Measurements from ENCODE around the gene TUBGCP3.
"Not testable (repeated sequence)": the region's sequence is repeated elsewhere in the genome, so short reads cannot be mapped to it uniquely, and the experiment has no call there.

The TUBGCP3 gene, protein sequence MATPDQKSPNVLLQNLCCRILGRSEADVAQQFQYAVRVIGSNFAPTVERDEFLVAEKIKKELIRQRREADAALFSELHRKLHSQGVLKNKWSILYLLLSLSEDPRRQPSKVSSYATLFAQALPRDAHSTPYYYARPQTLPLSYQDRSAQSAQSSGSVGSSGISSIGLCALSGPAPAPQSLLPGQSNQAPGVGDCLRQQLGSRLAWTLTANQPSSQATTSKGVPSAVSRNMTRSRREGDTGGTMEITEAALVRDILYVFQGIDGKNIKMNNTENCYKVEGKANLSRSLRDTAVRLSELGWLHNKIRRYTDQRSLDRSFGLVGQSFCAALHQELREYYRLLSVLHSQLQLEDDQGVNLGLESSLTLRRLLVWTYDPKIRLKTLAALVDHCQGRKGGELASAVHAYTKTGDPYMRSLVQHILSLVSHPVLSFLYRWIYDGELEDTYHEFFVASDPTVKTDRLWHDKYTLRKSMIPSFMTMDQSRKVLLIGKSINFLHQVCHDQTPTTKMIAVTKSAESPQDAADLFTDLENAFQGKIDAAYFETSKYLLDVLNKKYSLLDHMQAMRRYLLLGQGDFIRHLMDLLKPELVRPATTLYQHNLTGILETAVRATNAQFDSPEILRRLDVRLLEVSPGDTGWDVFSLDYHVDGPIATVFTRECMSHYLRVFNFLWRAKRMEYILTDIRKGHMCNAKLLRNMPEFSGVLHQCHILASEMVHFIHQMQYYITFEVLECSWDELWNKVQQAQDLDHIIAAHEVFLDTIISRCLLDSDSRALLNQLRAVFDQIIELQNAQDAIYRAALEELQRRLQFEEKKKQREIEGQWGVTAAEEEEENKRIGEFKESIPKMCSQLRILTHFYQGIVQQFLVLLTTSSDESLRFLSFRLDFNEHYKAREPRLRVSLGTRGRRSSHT

DNA sequence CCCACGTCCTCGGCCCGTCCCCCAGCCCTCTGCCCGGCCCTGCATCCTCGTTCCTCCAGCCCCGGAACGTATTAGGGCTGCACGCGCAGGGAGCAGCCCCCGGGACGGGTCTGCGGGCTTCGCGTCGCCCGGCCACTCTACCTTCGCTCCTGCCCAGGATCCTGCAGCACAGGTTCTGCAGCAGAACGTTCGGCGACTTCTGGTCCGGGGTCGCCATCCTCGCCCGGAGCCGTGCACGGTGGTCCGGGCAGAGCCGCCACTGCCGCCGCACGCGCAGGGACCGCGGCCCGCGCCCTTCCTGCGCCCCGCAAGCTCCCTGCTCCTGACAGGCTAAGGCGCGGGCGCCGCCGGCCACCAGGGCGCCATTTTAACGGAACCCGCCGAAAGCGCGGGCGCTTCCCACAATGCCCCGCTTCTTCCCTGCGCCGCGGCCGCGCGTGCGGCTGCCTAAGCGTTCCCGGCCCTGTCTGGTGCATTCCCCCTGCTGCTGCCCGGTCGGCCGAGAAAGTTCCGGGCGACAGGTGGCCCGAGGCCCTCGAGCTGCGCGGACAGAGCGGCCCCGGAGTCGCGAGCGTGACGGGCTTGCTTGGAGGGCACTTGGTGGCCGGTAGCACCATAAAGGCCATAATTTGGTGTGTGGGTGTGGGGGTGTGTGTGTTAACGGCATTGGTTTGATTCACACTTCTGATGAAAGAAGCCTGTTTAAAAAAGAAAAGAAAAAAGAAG, at the start of gene TUBGCP3:
TSS of gene TUBGCP3 (minus strand) at position 390 of the 726 bp plus-strand sequence. CDS start at position 217, 173 bp downstream.
- Mint-ChIP-seq H3K4me1 (peaks cover 43% of the 10 kb centered on the region), H3K27ac (peak within 1 kb of the TSS; percentile 99), H3K9me3 (no peaks in the 10 kb centered on the region), H3K36me3 (no peaks in the 10 kb centered on the region), H3K4me3 (peak within 1 kb of the TSS; percentile 84), H3K27me3 (peaks cover 8% of the 10 kb centered on the region)
- peak; percentile 93 for ATAC-seq

DNA sequence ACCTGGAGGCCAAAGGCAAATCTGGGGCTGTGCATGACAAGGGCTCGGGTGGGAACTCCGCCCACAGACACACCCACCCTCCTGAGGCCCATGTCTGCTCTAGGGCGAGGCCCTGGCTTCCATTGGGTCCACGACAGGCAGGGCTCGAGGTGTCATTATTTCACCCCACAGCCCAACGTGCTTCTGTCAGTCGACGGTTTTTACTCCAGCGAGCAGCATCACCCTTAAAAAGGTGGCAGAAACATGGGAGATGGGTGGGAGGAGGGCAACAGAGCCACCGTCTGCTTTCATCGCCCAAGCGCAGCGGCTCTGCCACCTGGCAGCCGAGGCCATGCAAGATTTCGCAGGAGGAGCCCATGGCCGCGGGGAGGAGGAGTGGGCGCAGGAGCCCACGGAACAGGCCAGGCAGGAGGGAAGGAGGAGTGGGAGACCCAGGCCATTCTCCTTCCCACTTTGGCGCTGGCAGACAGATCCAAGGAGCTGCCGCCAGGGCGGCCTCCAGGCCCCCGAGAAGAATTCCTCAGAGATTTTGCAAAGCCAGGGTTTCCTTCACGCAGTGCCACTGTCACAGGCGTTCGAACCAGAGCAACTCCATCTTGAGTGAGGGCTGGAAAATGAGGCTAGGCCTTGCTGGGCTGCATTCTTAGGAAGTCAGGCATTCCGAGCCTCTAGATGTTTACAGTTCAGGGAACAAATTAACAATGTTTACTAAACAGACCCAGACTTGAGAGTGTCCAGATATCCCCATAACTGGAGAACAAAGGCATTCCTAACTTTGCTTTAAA, 49.3 kb upstream of the TUBGCP3 start:
- Mint-ChIP-seq H3K4me3 (no peak overlapping the region), H3K4me1 (no peaks in the 10 kb centered on the region), H3K36me3 (no peaks in the 10 kb centered on the region), H3K27ac (no peak overlapping the region), H3K27me3 (peaks cover 32% of the 10 kb centered on the region), H3K9me3 (no peaks in the 10 kb centered on the region)
- ATAC-seq: no peak

DNA sequence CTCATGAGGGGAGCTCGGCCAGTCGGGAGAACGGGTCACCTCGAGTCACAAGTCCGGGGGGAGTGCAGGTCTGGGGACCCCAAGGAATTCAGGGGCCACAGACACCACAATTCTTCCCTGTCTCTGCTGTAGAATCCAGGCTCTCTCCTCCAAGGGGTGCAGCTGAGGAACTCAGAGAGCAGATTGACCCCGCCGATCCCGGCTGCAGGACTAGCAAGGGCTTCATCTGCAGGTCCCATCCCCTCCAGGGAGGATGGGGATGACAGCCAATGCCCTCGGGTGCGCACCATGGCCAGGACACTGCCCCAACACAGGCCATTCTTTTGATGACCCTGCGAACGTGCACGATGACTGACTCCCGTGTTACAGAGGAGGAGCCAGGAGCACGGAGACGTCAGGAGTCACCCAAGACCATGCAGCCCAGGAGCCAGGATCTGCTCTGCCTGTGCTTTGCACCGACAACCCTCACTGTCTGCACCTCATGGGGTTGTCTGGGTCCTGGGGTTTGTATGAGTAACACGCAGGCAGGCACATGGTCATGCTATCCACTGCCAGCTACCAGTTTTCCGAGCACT, 48.5 kb upstream of the TUBGCP3 start:
- no peak for ATAC-seq
- H3K4me1 Mint-ChIP-seq: no peaks in the 10 kb centered on the region
- peaks cover 30% of the 10 kb centered on the region for H3K27me3 Mint-ChIP-seq
- no peaks in the 10 kb centered on the region for H3K36me3 Mint-ChIP-seq
- no peak overlapping the region for H3K4me3 Mint-ChIP-seq
- H3K9me3 Mint-ChIP-seq: no peaks in the 10 kb centered on the region
- no peak overlapping the region for H3K27ac Mint-ChIP-seq

DNA sequence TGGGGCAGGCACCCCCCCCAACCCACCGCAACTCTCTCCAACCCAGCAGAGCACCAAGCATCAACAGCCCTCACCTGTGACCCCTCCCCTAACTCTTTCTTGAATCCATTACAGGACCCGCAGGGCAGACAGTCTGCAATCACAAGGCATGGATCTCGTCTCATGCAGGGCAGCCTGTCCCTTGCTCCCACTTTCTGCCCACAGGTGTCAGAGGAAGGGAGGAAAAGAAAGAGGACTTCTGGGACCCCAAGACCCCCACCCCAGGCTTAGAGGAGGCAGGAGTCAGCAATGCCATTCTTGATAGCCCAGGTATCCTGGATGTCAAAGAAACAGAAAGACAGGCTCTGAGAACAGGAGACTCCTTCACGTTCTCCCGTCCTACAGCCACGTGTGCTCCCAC, 47.4 kb upstream of the TUBGCP3 start:
- no peak overlapping the region for H3K27ac Mint-ChIP-seq

DNA sequence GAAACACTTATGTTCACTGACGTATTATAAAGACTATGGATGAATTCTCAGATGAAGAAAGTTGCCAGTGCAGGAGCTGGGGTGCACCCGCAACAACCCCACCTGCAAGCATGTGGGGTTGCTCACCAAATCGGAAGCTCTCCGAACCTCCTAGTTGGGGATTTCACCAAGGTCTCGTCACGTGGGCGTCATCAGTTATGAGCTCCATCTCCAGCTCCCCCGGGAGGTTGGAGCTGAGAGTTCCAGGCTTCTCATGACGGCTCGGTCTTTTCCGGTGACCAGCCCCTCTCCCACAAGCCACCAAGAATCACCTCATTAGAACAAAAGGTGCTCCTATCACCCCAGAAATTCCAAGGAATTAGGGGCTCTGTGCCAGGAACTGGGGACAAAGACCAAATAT, 46.1 kb upstream of the TUBGCP3 start:
- Mint-ChIP-seq H3K4me1 (no peaks in the 10 kb centered on the region), H3K27ac (no peak overlapping the region), H3K4me3 (no peak overlapping the region), H3K27me3 (peaks cover 41% of the 10 kb centered on the region), H3K9me3 (no peaks in the 10 kb centered on the region), H3K36me3 (no peaks in the 10 kb centered on the region)
- no peak for ATAC-seq

More for the DNA sequence above, 47.4 kb upstream of the TUBGCP3 start:
- no peak for ATAC-seq
- no peaks in the 10 kb centered on the region for H3K9me3 Mint-ChIP-seq
- H3K36me3 Mint-ChIP-seq: no peaks in the 10 kb centered on the region
- H3K4me1 Mint-ChIP-seq: no peaks in the 10 kb centered on the region
- H3K27me3 Mint-ChIP-seq: peaks cover 42% of the 10 kb centered on the region
- no peak overlapping the region for H3K4me3 Mint-ChIP-seq

DNA sequence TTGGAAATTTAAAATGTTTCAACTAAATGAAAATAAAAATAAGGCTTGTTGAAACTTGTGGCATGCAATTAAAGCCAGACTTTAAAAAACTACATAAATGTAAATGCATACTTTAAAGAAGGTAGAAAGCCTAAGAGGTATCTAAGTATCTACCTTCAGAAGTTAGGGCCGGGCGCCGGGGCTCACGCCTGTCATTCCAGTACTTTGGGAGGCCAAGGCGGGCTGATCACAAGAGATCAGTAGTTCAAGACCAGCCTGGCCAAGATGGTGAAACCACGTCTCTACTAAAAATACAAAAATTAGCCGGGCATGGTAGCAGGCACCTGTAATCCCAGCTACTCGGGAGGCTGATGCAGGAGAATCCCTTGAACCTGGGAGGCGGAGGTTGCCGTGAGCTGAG, 42.3 kb upstream of the TUBGCP3 start:
- H3K36me3 Mint-ChIP-seq, H3K4me3 Mint-ChIP-seq, ATAC-seq, H3K9me3 Mint-ChIP-seq, H3K27ac Mint-ChIP-seq: not testable (repeated sequence)
- peaks cover 10% of the 10 kb centered on the region for H3K4me1 Mint-ChIP-seq
- H3K27me3 Mint-ChIP-seq: peaks cover 18% of the 10 kb centered on the region

DNA sequence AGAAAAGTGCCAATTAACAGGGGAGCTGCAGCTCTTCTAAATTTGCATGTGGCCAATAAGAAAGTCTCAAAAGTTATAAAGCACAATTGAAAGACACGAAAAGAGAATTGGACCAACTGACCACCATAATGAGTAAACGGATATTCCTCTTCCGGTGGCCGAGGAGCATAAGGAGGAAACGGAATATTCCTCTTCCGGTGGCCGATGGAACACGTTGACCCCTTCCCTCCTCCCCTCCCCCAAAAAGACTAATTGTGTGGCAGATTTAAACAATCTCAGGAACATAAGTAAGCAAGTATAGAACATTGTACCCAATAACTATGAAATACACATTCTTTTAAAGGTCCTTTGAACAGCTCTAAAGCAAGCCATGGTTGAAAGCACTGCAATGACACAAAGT, 41.2 kb upstream of the TUBGCP3 start:
- Mint-ChIP-seq H3K9me3 (no peaks in the 10 kb centered on the region), H3K27me3 (peaks cover 22% of the 10 kb centered on the region), H3K4me1 (peaks cover 10% of the 10 kb centered on the region), H3K27ac (no peak overlapping the region), H3K36me3 (no peaks in the 10 kb centered on the region), H3K4me3 (no peak overlapping the region)
- no peak for ATAC-seq

DNA sequence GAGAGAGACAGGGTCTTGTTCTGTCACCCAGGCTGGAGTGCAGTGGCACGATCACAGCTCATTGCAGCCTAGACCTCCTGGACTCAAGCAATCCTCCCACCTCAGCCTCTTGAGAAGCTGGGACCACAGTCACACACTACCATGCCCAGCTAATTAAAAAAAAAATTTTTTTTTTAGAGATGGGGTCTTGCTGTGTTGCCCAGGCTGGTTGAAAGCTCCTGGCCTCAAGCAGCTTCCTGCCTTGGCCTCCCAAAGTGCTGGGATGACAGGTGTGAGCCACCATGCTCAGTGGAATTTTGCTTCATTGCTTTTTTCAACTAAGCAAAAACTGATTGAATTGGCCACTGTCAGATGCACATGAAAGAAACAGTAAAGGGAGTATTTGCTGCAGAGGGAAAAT, 39.7 kb upstream of the TUBGCP3 start:
- not testable (repeated sequence) for ATAC-seq, H3K4me3 Mint-ChIP-seq, H3K36me3 Mint-ChIP-seq, H3K9me3 Mint-ChIP-seq, H3K27ac Mint-ChIP-seq
- peaks cover 10% of the 10 kb centered on the region for H3K4me1 Mint-ChIP-seq
- peaks cover 38% of the 10 kb centered on the region for H3K27me3 Mint-ChIP-seq

DNA sequence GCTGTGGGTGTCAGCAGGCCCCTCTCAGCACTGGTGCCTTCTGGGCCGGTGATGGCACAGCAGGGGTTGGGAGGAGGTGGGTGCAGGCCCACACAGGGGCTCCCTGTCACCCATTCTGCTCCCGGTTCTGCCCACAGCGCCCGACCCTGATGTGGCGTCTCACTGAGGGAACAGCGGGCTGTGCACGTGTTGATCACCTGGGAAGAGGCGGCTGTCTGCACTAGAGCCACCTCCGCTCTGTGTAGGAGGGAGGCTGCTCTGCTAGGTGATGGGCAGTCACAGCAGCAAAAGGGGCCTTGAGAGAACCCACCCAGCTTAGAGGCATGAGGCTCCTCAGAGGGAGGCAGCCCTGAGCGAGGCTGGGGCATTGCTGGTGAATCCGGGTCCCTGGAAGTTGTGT, 39.2 kb upstream of the TUBGCP3 start:
- H3K36me3 Mint-ChIP-seq: no peaks in the 10 kb centered on the region
- H3K27ac Mint-ChIP-seq: no peak overlapping the region
- peaks cover 10% of the 10 kb centered on the region for H3K4me1 Mint-ChIP-seq
- H3K9me3 Mint-ChIP-seq: no peaks in the 10 kb centered on the region
- ATAC-seq: no peak
- H3K4me3 Mint-ChIP-seq: no peak overlapping the region
- H3K27me3 Mint-ChIP-seq: peaks cover 42% of the 10 kb centered on the region

DNA sequence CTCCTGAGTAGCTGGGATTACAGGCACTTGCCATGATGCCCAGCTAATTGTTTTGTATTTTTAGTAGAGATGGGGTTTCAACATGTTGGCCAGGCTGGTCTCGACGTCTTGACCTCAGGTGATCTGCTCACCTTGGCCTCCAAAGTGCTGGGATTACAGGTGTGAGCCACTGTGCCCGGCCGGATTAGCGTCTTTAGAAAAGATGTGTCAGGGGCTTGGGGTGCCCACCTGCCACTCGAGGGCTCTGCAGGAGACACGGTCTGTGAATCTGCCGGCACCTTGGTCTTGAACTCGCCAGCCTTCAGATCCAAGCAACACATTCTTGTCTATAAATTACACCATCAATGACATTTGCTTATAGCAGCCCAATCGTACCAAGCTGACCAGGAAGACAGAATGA, 38.8 kb upstream of the TUBGCP3 start:
- Mint-ChIP-seq H3K4me1 (peaks cover 10% of the 10 kb centered on the region), H3K9me3 (no peaks in the 10 kb centered on the region), H3K27ac (no peak overlapping the region), H3K27me3 (peaks cover 43% of the 10 kb centered on the region), H3K36me3 (no peaks in the 10 kb centered on the region), H3K4me3 (no peak overlapping the region)
- no peak for ATAC-seq

DNA sequence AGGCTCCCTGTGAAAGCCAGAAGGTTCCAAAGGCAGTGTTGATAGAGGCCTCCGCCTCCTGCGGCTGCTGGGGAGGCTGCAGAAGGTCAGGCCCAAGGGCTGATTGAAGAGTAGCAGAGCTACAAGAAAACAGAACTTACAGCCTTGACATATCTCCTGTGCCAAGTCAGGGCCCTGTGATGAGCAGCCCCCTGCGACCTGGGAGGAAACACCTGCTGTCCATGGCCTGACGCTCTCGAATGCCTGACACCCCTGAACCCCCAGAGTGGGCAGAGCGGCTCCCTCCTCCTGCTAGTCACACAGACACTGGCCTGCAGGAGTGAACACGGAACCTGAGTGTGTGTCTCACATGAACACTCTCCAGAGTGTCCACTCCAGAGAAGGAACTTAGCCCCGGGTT, 38.2 kb upstream of the TUBGCP3 start:
- H3K4me3 Mint-ChIP-seq: no peak overlapping the region
- peaks cover 37% of the 10 kb centered on the region for H3K27me3 Mint-ChIP-seq
- no peaks in the 10 kb centered on the region for H3K9me3 Mint-ChIP-seq
- H3K4me1 Mint-ChIP-seq: peaks cover 10% of the 10 kb centered on the region
- no peaks in the 10 kb centered on the region for H3K36me3 Mint-ChIP-seq
- H3K27ac Mint-ChIP-seq: no peak overlapping the region
- no peak for ATAC-seq

DNA sequence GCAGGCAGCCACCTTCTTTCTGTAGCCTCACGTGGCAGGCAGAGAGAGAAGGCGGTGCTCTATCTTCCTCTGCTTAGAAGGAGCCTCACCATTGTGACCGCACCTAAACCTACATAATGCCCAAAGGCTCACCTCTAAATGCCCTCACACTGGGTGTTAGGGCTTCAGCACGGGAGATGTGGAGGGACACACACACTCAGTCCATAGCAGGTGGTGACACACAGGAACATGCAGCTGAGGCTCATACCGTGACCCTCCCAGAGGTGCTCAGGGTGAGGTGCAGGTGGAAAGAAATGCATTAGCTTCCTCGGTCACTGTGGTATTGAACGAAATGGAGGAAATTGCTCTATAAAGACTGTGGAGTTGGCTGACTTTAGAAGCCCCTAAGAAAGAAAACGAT, 37.7 kb upstream of the TUBGCP3 start:
- H3K36me3 Mint-ChIP-seq: no peaks in the 10 kb centered on the region
- peaks cover 10% of the 10 kb centered on the region for H3K4me1 Mint-ChIP-seq
- H3K4me3 Mint-ChIP-seq: no peak overlapping the region
- ATAC-seq: no peak
- peaks cover 33% of the 10 kb centered on the region for H3K27me3 Mint-ChIP-seq
- H3K27ac Mint-ChIP-seq: no peak overlapping the region
- H3K9me3 Mint-ChIP-seq: no peaks in the 10 kb centered on the region

DNA sequence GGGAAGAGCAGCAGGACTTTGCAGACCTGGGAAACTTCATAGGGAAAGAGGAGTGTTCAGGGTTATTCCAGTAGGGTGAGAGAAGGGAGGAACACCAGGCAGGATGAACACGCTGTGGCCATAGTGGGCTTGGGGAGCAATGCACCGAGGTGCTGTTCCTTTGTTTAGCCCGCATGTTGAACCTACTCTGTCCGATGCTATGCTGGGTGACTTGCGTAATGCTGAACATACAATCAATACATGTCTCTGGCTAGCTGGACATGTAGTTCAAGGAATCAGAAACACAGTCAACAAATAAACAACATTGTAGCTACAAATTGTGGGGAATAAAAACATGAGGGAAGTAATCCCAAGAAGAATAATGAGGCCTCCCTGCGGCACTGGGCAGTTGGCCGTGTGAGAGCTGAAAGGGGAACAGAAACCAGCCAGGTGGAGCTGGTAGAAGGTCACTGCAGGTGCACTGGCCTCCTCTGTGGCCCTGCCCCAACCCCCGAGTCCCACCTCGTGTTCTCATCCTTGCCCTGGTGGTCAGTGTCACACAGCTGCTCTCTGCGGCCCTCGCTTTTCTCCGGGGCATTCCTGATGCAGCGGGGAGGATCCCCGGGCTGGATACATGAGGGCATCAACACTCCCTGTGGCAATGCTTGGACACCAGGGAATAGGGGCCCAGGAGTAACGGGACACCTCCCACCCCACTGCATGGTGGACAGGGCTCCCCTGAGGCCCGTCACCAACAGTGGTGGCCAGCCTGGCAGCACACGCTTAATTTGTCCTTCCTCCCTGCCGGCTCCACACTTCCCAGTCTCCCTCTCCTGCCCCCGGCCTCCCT, 36.9 kb upstream of the TUBGCP3 start:
- Mint-ChIP-seq H3K4me3 (no peak overlapping the region), H3K27me3 (peaks cover 35% of the 10 kb centered on the region), H3K4me1 (peaks cover 10% of the 10 kb centered on the region), H3K36me3 (no peaks in the 10 kb centered on the region), H3K9me3 (no peaks in the 10 kb centered on the region), H3K27ac (no peak overlapping the region)
- no peak for ATAC-seq

DNA sequence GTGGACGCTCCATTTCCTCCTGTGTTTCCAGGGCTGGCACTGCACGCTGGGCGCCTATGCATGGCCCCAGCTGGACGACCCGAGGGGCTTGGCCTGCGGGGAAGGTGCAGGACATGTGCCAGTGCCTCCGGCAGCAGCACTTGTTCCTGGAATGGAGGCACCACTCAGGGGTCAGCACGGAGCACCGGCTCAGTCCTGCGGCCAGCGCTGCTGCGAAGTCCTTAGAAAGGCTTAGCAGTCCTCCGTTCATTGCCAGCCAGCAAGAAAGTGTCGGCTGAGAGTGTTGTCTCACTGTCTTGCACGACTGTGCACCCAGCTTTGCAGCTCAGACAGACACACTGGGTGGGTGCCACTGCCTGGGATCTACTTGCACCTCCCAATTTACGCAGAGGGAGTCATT, 36.1 kb upstream of the TUBGCP3 start:
- no peak overlapping the region for H3K4me3 Mint-ChIP-seq
- ATAC-seq: no peak
- no peak overlapping the region for H3K27ac Mint-ChIP-seq
- H3K9me3 Mint-ChIP-seq: no peaks in the 10 kb centered on the region
- peaks cover 40% of the 10 kb centered on the region for H3K27me3 Mint-ChIP-seq
- peaks cover 10% of the 10 kb centered on the region for H3K4me1 Mint-ChIP-seq
- H3K36me3 Mint-ChIP-seq: no peaks in the 10 kb centered on the region

All from stimulated activated memory B cell treated with anti-CD40 and anti-IgM and Interleukin-4, amounts not matched to agents 10 μg/mL and 1 μg/mL and 100 μg/mL, for 72 hours (primary cell).